Muscle layer of duodenum (tissue), 2 donors: ENCODE measurements around the gene IQGAP3.

Experiments
- H3K27ac ChIP-seq: one replicate; pipeline ENCODE4 v1.7.0; 2013; ENCODE audit warnings: mild to moderate bottlenecking, low read length
- H3K27me3 ChIP-seq: one replicate; pipeline ENCODE4 v1.7.0; 2013; ENCODE audit warnings: low read depth, mild to moderate bottlenecking, control low read depth, low read length
- H3K36me3 ChIP-seq, 2 donors: one replicate each; pipeline ENCODE4 v1.7.0; 2013; ENCODE audit warnings: low read length in 2 of 2, control low read depth in 1 of 2, mild to moderate bottlenecking in 1 of 2; ENCODE audit not compliant: insufficient read depth in 2 of 2, control insufficient read depth in 1 of 2
- H3K4me1 ChIP-seq, 2 donors: one replicate each; pipeline ENCODE4 v1.7.0; 2013; ENCODE audit warnings: low read length in 2 of 2, mild to moderate bottlenecking in 2 of 2, control low read depth in 1 of 2, moderate library complexity in 1 of 2; ENCODE audit not compliant: insufficient read depth in 2 of 2, control insufficient read depth in 1 of 2
- H3K4me3 ChIP-seq, 2 donors: one replicate each; pipeline ENCODE4 v1.7.0; 2013; ENCODE audit warnings: low read length in 2 of 2, low read depth in 1 of 2, mild to moderate bottlenecking in 1 of 2
- H3K9me3 ChIP-seq, 2 donors: one replicate each; pipeline ENCODE4 v1.7.0; 2013; ENCODE audit warnings: low read length in 2 of 2, control low read depth in 1 of 2, mild to moderate bottlenecking in 1 of 2; ENCODE audit not compliant: control insufficient read depth in 1 of 2
- donor health status: healthy.

IQGAP3 gene

GRCh38 chr1:156499194-156499841 is 73.0 kb downstream of the IQGAP3 start:
- H3K27me3 ChIP-seq, result no peaks in the 10 kb centered on the region
- peaks cover 0 to 27% of the 10 kb centered on the region in 2 donors for H3K36me3 ChIP-seq
- H3K4me1 ChIP-seq, result peaks cover 56 to 75% of the 10 kb centered on the region in 2 donors

DNA sequence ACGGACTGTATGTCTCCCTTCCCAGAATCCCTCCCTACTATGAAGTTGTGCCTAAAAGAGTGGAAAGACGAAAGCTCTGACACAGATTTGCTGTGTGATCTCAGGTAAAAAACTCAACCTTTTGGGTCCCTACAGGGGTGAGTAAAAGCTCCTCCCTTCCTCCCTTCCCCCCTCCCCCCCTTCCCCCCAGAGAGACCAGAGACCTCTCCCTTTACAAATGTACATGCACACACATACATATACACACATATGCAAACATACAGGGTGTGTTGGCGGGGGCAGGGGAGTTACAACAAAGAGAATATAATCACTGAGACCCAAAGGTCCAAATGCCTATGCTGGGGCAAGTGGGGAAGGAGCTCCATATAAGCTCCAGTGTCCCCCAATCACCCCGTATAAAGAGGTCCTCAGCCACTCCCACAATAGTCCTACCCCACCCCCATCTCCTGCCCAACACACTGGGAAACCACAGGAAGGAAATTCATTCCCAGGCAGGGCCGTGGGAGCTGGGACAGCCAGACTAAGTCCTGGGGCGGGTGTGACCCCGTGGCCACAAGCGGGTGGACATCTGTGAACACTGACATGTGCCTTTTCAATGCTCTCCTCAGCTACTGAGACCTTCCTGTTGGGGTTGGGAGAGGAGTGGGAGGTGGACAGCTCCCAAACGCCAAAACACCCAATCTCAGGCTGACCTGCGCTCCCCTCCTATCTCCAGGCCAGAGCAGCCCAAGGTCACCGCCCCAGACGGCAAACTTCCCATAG is 73.8 kb downstream of the IQGAP3 start:
- Histone ChIP-seq H3K27me3 (no peaks in the 10 kb centered on the region), H3K36me3 (peaks cover 0 to 27% of the 10 kb centered on the region in 2 donors), H3K4me1 (peaks cover 56 to 75% of the 10 kb centered on the region in 2 donors), H3K27ac (peak overlapping the region; percentile 95), H3K9me3 (no peaks in the 10 kb centered on the region), H3K4me3 (peak overlapping the region; percentile 71 to 87)

More at GRCh38 chr1:156499194-156499841, 73.0 kb downstream of the IQGAP3 start:
- Histone ChIP-seq H3K4me3 (peak overlapping the region; percentile 71 to 87), H3K27ac (peak overlapping the region; percentile 95), H3K9me3 (no peaks in the 10 kb centered on the region)

DNA sequence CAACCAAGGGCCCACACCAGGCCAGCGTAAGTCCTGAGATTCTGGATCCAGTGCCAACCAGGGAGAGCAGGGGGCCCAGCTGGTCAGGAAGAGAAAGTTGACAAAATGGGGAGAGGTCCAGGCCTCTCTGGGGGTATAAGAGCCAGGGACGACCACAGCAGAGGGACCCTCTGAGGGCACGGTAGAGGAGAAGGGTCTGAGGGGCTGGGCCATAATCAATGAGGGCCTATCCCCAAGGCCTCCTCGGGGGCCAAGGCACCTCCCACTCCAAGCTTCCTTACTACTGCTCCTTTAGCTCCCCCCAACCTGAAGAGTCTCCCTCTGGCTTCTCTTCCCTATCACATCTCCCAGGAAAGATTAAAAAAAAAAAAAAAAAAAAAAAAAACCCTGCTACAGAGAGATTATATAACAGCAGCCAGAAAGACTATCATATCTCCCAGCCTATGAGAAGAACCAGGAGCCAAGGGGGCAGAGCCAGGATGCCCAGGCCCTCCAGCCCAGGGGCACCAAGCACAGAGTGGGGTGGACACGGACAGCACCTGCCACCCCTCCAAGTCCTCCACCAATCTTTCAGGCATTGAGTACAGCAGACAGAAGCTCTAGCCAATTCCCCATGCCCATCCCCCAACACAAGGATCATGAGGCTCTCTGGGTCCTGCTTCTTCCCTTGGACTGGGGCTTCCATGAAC is 74.5 kb downstream of the IQGAP3 start:
- Histone ChIP-seq H3K36me3 (peaks cover 0 to 20% of the 10 kb centered on the region in 2 donors), H3K27ac (peak overlapping the region; percentile 13), H3K27me3 (no peaks in the 10 kb centered on the region), H3K4me3 (peak overlapping the region; percentile 71 to 87), H3K4me1 (peaks cover 56 to 76% of the 10 kb centered on the region in 2 donors), H3K9me3 (no peaks in the 10 kb centered on the region)

- H3K4me3 ChIP-seq, result peak overlapping the region; percentile 71 to 87
- H3K27me3 ChIP-seq, result no peaks in the 10 kb centered on the region
- no peaks in the 10 kb centered on the region for H3K9me3 ChIP-seq
- peaks cover 56 to 76% of the 10 kb centered on the region in 2 donors for H3K4me1 ChIP-seq
- peaks cover 0 to 20% of the 10 kb centered on the region in 2 donors for H3K36me3 ChIP-seq
- peak overlapping the region; percentile 13 for H3K27ac ChIP-seq
These were observed 75.2 kb downstream of the IQGAP3 start for GRCh38 chr1:156497078-156497742.

GRCh38 chr1:156496211-156496761 is 76.1 kb downstream of the IQGAP3 start:
- Histone ChIP-seq H3K36me3 (peaks cover 0 to 20% of the 10 kb centered on the region in 2 donors), H3K4me3 (peak overlapping the region; percentile 71 to 87), H3K27ac (peak overlapping the region; percentile 46), H3K9me3 (no peaks in the 10 kb centered on the region), H3K4me1 (peaks cover 63 to 78% of the 10 kb centered on the region in 2 donors), H3K27me3 (no peaks in the 10 kb centered on the region)

DNA sequence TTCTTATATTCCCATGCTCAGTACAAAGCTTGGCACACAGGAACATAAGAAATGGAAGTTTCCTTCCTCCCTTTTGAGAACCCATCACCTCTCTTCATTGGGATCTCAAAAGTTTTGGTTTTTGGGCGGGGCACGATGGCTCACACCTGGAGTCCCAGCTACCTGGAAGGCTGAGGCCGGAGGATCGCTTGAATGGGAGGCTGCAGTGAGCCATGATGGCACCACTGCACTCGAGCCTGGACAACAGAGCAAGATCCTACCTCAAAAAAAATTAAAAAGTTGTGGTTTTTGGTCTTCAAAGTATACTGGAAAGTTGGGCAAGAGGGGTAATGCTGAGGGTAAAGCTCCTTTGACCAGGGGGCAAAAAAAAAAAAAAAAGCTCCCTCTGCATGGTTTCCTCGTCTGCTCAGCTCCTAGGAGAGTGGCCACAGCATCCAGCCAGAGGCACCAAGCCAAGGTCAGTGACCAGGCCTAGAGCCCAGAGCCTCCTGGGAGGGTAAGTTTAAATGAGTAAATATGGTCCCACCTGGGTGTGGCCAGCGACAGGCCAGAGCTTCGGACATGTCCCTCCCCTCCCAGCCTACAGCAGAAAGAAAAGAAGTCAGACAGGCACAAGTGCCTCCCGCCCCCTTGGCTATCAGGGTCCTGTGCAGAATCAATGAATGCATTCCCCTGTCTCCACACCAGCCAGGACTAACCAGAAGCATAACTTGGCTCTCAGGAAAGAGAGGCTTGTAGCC is 76.8 kb downstream of the IQGAP3 start:
- Histone ChIP-seq H3K27ac (peak overlapping the region; percentile 46), H3K4me1 (peaks cover 70 to 85% of the 10 kb centered on the region in 2 donors), H3K9me3 (no peaks in the 10 kb centered on the region), H3K36me3 (peaks cover 0 to 15% of the 10 kb centered on the region in 2 donors), H3K4me3 (peak overlapping the region in 1 of 2 donors; percentile 71), H3K27me3 (no peaks in the 10 kb centered on the region)

GRCh38 chr1:156494309-156494895 is 78.0 kb downstream of the IQGAP3 start:
- peaks cover 0 to 9% of the 10 kb centered on the region in 2 donors for H3K36me3 ChIP-seq
- no peaks in the 10 kb centered on the region for H3K9me3 ChIP-seq
- peaks cover 82 to 97% of the 10 kb centered on the region in 2 donors for H3K4me1 ChIP-seq
- peak overlapping the region in 1 of 2 donors; percentile 34 for H3K4me3 ChIP-seq
- peak overlapping the region; percentile 32 for H3K27ac ChIP-seq
- H3K27me3 ChIP-seq, result no peaks in the 10 kb centered on the region

DNA sequence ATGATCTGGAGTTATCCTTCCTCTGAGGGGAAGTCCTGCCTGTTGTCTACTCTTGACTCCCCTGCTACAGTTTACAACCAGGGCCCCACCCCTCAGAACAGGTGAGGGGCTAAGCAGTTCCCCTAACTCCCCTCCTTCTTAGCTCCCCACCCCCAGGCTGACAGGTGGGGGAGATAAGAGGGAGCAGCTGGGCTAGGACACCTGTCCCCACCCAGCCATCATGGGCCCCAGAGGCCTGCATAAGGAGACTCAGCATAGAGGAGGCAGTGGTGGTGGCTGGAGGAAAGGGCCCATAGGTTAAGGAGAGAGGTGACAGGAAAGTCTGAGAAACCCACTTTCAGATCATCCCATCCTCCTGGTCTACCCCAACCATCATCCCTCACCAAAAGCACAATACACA is 78.6 kb downstream of the IQGAP3 start:
- no peaks in the 10 kb centered on the region for H3K9me3 ChIP-seq
- H3K27ac ChIP-seq, result peak overlapping the region; percentile 57
- H3K4me3 ChIP-seq, result peak overlapping the region in 1 of 2 donors; percentile 34
- peaks cover 0 to 9% of the 10 kb centered on the region in 2 donors for H3K36me3 ChIP-seq
- no peaks in the 10 kb centered on the region for H3K27me3 ChIP-seq
- peaks cover 88 to 100% of the 10 kb centered on the region in 2 donors for H3K4me1 ChIP-seq

- Histone ChIP-seq H3K4me1 (peaks cover 90 to 100% of the 10 kb centered on the region in 2 donors), H3K36me3 (peaks cover 0 to 9% of the 10 kb centered on the region in 2 donors), H3K27ac (peak overlapping the region; percentile 57), H3K27me3 (no peaks in the 10 kb centered on the region), H3K9me3 (no peaks in the 10 kb centered on the region), H3K4me3 (peak overlapping the region; percentile 15 to 34)
These were observed 79.2 kb downstream of the IQGAP3 start for GRCh38 chr1:156493154-156493631.
